Peyer's patch (tissue), 4 donors: ENCODE data around the gene OCA2.

Experiments used
- POLR2A ChIP-seq, 2 donors: fragments of 450-650 bp; IDR thresholded peaks; one replicate each; pipeline ENCODE4 v1.5.1; 2017; ENCODE audit warnings: antibody characterized with exemption in 2 of 2, mild to moderate bottlenecking in 2 of 2, moderate library complexity in 2 of 2
- TF ChIP-seq, protein P1 (sequence below), 6 experiments: fragments of 450-650 bp in 4 of 6; fragments of 200-600 bp in 2 of 6; sonication (generic) in 1 of 6; IDR thresholded peaks; one replicate each; pipeline ENCODE4 v1.5.1; 2017 to 2019; ENCODE audit warnings: antibody characterized with exemption in 6 of 6, mild to moderate bottlenecking in 3 of 6, moderate library complexity in 1 of 6

DNA sequence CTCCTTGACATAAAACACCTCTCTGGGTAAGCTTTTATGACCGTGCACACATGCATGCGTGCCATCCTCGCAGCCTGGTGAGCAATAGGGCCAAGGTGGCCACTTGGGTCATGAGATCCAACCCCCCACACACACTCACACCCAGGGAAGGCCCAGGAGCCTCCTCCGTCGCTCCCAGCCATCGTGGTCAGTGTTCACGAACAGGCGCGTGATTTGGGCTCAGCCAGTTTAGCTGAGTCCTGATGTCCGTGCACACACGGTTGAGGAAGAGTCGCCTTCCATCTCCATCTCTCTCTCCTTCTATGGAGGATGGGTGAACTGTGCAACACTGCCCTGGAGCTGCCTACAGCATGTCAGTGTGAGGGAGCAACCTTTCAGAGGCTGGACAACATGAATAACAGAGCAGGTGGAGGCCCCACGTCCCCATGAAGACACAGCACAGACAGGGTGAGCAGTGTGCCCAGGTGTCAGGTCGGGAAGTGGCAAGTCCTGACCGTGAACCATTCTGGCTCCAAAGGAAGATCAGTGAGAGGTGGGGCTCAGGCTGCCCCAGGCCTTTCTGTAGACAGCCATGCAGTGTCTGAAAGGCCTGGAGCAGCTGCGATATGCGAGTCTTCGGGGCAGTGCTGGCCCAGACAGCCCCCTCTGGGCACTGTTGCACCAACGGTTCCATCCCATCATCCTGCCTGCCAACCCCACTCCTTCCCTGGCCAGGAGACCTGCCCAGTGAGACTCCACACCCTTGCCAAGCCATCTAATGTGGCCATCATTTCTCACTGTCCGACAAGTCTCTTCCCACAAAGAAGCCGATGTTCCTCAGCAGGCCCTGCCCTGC is 253.4 kb downstream of the OCA2 start:
- TF ChIP-seq POLR2A (IDR thresholded peaks at IDR 0.05), result no peak
- TF ChIP-seq, protein P1, sequence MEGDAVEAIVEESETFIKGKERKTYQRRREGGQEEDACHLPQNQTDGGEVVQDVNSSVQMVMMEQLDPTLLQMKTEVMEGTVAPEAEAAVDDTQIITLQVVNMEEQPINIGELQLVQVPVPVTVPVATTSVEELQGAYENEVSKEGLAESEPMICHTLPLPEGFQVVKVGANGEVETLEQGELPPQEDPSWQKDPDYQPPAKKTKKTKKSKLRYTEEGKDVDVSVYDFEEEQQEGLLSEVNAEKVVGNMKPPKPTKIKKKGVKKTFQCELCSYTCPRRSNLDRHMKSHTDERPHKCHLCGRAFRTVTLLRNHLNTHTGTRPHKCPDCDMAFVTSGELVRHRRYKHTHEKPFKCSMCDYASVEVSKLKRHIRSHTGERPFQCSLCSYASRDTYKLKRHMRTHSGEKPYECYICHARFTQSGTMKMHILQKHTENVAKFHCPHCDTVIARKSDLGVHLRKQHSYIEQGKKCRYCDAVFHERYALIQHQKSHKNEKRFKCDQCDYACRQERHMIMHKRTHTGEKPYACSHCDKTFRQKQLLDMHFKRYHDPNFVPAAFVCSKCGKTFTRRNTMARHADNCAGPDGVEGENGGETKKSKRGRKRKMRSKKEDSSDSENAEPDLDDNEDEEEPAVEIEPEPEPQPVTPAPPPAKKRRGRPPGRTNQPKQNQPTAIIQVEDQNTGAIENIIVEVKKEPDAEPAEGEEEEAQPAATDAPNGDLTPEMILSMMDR (IDR thresholded peaks at IDR 0.05), result no peak
